H1 (cell line): ENCODE results near the gene FHOD1. TPM values are rescaled to one million over a fixed set of nuclear protein-coding genes. Genes with fewer than 3 reads are reported as not detected.

Source experiments
- CTCF ChIA-PET: fragments of 300-600 bp; sonication (Branson Sonifier 250); formaldehyde crosslinking; loops from one replicate; lab custom pipeline; 2021; ENCODE audit not compliant: partially characterized antibody; lab: Charles Lee
- POLR2A ChIA-PET: fragments of 300-600 bp; sonication (Branson Sonifier 250); formaldehyde crosslinking; loops from one replicate; lab custom pipeline; 2021; ENCODE audit warnings: inconsistent platforms; ENCODE audit not compliant: partially characterized antibody; lab: Charles Lee
- DNase-seq, 2 experiments: peaks; one replicate each; pipeline versions ENCODE4 v3.0.0 to v3.0.0-alpha.2; 2010 to 2022; ENCODE audit warnings: low spot score in 2 of 2, low read depth in 1 of 2, mixed read lengths in 1 of 2
- FAIRE-seq: peaks from 2 replicates; lab custom pipeline; 2011; peaks lifted over from hg19 to GRCh38; lab: Jason Lieb, UNC
- H2AFZ ChIP-seq: 2 replicates; pipeline ENCODE4 v1.8.1; 2012; ENCODE audit warnings: low read length, inconsistent platforms
- H2AK5ac ChIP-seq: 2 replicates; pipeline ENCODE4 v1.6.1; 2013; ENCODE audit warnings: low read depth, low read length
- H2BK120ac ChIP-seq: replicated peaks from 2 replicates; pipeline ENCODE3; 2013; ENCODE audit warnings: low read depth, low read length, inconsistent platforms
- H2BK12ac ChIP-seq: 2 replicates; pipeline ENCODE4 v1.6.1; 2013; ENCODE audit warnings: low read depth, low read length
- H2BK15ac ChIP-seq: 2 replicates; pipeline ENCODE4 v1.6.1; 2013; ENCODE audit warnings: low read length
- H2BK20ac ChIP-seq: 2 replicates; pipeline ENCODE4 v1.6.1; 2013; ENCODE audit warnings: low read length
- H2BK5ac ChIP-seq: 2 replicates; pipeline ENCODE4 v1.6.1; 2013; ENCODE audit warnings: low read depth, low read length
- H3K14ac ChIP-seq: 2 replicates; pipeline ENCODE4 v1.6.1; 2013; ENCODE audit warnings: inconsistent platforms; ENCODE audit not compliant: insufficient read length
- H3K18ac ChIP-seq: 2 replicates; pipeline ENCODE4 v1.6.1; 2013; ENCODE audit warnings: low read length; ENCODE audit errors: extremely low read depth
- H3K23ac ChIP-seq: 2 replicates; pipeline ENCODE4 v1.6.1; 2013; ENCODE audit warnings: inconsistent platforms; ENCODE audit not compliant: insufficient read length
- H3K23me2 ChIP-seq: 2 replicates; pipeline ENCODE4 v1.6.1; 2013; ENCODE audit warnings: low read depth, low read length
- H3K27ac ChIP-seq: 2 replicates; pipeline ENCODE4 v1.6.1; 2011; ENCODE audit warnings: low read depth, low read length, inconsistent platforms
- H3K27me3 ChIP-seq, 4 experiments: replicated peaks in 1 of 4; 1 replicate in 1 of 4; 2 replicates in 3 of 4; pipeline versions ENCODE4 v1.6.1 to v1.8.1; 2011 to 2013; ENCODE audit warnings: low read length in 3 of 4, mild to moderate bottlenecking in 3 of 4, inconsistent platforms in 2 of 4, mixed read lengths in 2 of 4, moderate library complexity in 1 of 4; ENCODE audit not compliant: control insufficient read depth in 3 of 4, insufficient read depth in 3 of 4; ENCODE audit errors: extremely low read depth in 1 of 4
- H3K36me3 ChIP-seq, 4 experiments: 2 replicates each; pipeline versions ENCODE4 v1.6.1 to v1.8.1; 2011 to 2013; ENCODE audit warnings: mild to moderate bottlenecking in 4 of 4, low read length in 3 of 4, moderate library complexity in 2 of 4, control low read depth in 1 of 4, inconsistent platforms in 1 of 4; ENCODE audit not compliant: insufficient read depth in 4 of 4, control insufficient read depth in 2 of 4
- H3K4ac ChIP-seq: replicated peaks from 2 replicates; pipeline ENCODE3; 2013; ENCODE audit warnings: low read length, low read depth, mixed read lengths, inconsistent platforms; ENCODE audit not compliant: insufficient read length
- H3K4me1 ChIP-seq, 4 experiments: replicated peaks in 1 of 4; 1 replicate in 1 of 4; 2 replicates in 3 of 4; pipeline versions ENCODE4 v1.6.1 to v1.8.1; 2011 to 2013; ENCODE audit warnings: low read length in 3 of 4, inconsistent platforms in 2 of 4, mixed read lengths in 1 of 4; ENCODE audit not compliant: insufficient read depth in 4 of 4, control insufficient read depth in 3 of 4
- H3K4me2 ChIP-seq, 2 experiments: 2 replicates each; pipeline versions ENCODE4 v1.6.1 to v1.8.1; 2011 to 2013; ENCODE audit warnings: low read depth in 2 of 2, low read length in 2 of 2, control low read depth in 1 of 2, inconsistent platforms in 1 of 2, mild to moderate bottlenecking in 1 of 2; ENCODE audit not compliant: insufficient read depth in 1 of 2
- H3K4me3 ChIP-seq, 4 experiments: fragments of 200-600, 300-600 bp in 1 of 4; sonication (generic), shearing (Covaris generic), sonication (Bioruptor Twin) in 1 of 4; 2 replicates each; pipeline versions ENCODE4 v1.5.1 to v1.8.1; 2011 to 2016; ENCODE audit warnings: low read length in 4 of 4, low read depth in 3 of 4, control low read depth in 2 of 4, inconsistent platforms in 2 of 4, mild to moderate bottlenecking in 2 of 4, mixed read lengths in 1 of 4, moderate library complexity in 1 of 4; ENCODE audit not compliant: insufficient read depth in 2 of 4; ENCODE audit errors: extremely low read depth in 1 of 4
- H3K56ac ChIP-seq: replicated peaks from 2 replicates; pipeline ENCODE3; 2013; ENCODE audit warnings: low read depth, mild to moderate bottlenecking, mixed read lengths, low read length, inconsistent platforms; ENCODE audit not compliant: insufficient read length
- H3K79me1 ChIP-seq: 2 replicates; pipeline ENCODE4 v1.6.1; 2013; ENCODE audit warnings: low read depth, low read length, control low read depth
- H3K79me2 ChIP-seq, 2 experiments: 2 replicates each; pipeline versions ENCODE4 v1.6.1 to v1.8.1; 2012 to 2013; ENCODE audit warnings: low read length in 2 of 2, mild to moderate bottlenecking in 2 of 2, inconsistent platforms in 1 of 2; ENCODE audit not compliant: insufficient read depth in 2 of 2, control insufficient read depth in 1 of 2
- H3K9ac ChIP-seq, 4 experiments: replicated peaks in 1 of 4; 1 replicate in 1 of 4; 2 replicates in 3 of 4; pipeline versions ENCODE4 v1.6.1 to v1.8.1; 2011 to 2013; ENCODE audit warnings: low read depth in 3 of 4, low read length in 3 of 4, control low read depth in 2 of 4, mild to moderate bottlenecking in 2 of 4, moderate library complexity in 2 of 4, inconsistent platforms in 1 of 4; ENCODE audit errors: extremely low read depth in 1 of 4
- H3K9me3 ChIP-seq, 2 experiments: 2 replicates each; pipeline versions ENCODE4 v1.6.1 to v1.8.1; 2012 to 2013; ENCODE audit warnings: mild to moderate bottlenecking in 2 of 2, moderate library complexity in 2 of 2, control low read depth in 1 of 2, inconsistent platforms in 1 of 2, low read depth in 1 of 2, low read length in 1 of 2, mixed read lengths in 1 of 2; ENCODE audit not compliant: insufficient read depth in 2 of 2
- H4K20me1 ChIP-seq, 2 experiments: replicated peaks in 1 of 2; 2 replicates each; pipeline versions ENCODE3 to v1.8.1; 2011 to 2013; ENCODE audit warnings: inconsistent platforms in 2 of 2, low read length in 2 of 2, mild to moderate bottlenecking in 1 of 2; ENCODE audit not compliant: insufficient read depth in 2 of 2, control insufficient read depth in 1 of 2
- H4K5ac ChIP-seq: 2 replicates; pipeline ENCODE4 v1.6.1; 2013; ENCODE audit warnings: low read length, low read depth, mixed read lengths, inconsistent platforms; ENCODE audit not compliant: insufficient read length
- H4K8ac ChIP-seq: 2 replicates; pipeline ENCODE4 v1.8.0; 2013; ENCODE audit warnings: mild to moderate bottlenecking, moderate library complexity, low read length, inconsistent platforms; ENCODE audit not compliant: insufficient read depth; ENCODE audit errors: extremely low read depth
- H4K91ac ChIP-seq: replicated peaks from 2 replicates; pipeline ENCODE3; 2013; ENCODE audit warnings: low read length, mixed read lengths, inconsistent platforms; ENCODE audit not compliant: insufficient read length
- FOSL1 ChIP-seq: IDR thresholded peaks from 2 replicates; pipeline ENCODE4 v1.6.1; 2011; ENCODE audit warnings: mild to moderate bottlenecking, low read depth, low read length, moderate library complexity; ENCODE audit not compliant: insufficient read depth
- HDAC2 ChIP-seq, 2 experiments: fragments of 300-600 bp in 1 of 2; sonication (generic) in 1 of 2; IDR thresholded peaks; 2 replicates each; pipeline ENCODE4 v1.6.1; 2011 to 2012; ENCODE audit warnings: low read depth in 2 of 2, low read length in 2 of 2, mild to moderate bottlenecking in 2 of 2, moderate library complexity in 2 of 2, borderline replicate concordance in 1 of 2, inconsistent platforms in 1 of 2
- JUND ChIP-seq: IDR thresholded peaks from 2 replicates; pipeline ENCODE4 v1.6.1; 2011; ENCODE audit warnings: mild to moderate bottlenecking, improper control_type of control experiment, low read length
- NANOG ChIP-seq: IDR thresholded peaks from 2 replicates; pipeline ENCODE4 v1.6.1; 2011; ENCODE audit warnings: low read length, low read depth, mild to moderate bottlenecking, inconsistent platforms; ENCODE audit not compliant: insufficient read depth, poor library complexity, severe bottlenecking
- POLR2AphosphoS5 ChIP-seq: IDR thresholded peaks from 2 replicates; pipeline ENCODE4 v1.6.1; 2011; ENCODE audit warnings: low read depth, low read length
- RAD21 ChIP-seq, 2 experiments: IDR thresholded peaks in 1 of 2; conservative IDR thresholded peaks in 1 of 2; 2 replicates each; pipeline ENCODE4 v1.6.1; 2011; ENCODE audit warnings: low read depth in 2 of 2, low read length in 2 of 2, improper control_type of control experiment in 1 of 2, inconsistent platforms in 1 of 2, mild to moderate bottlenecking in 1 of 2, moderate library complexity in 1 of 2
- SIN3A ChIP-seq, 2 experiments: IDR thresholded peaks in 1 of 2; conservative IDR thresholded peaks in 1 of 2; 2 replicates each; pipeline ENCODE4 v1.6.1; 2011 to 2012; ENCODE audit warnings: low read length in 2 of 2, improper control_type of control experiment in 1 of 2, low read depth in 1 of 2, mild to moderate bottlenecking in 1 of 2
- TCF12 ChIP-seq: IDR thresholded peaks from 2 replicates; pipeline ENCODE4 v1.6.1; 2011; ENCODE audit warnings: low read depth, mild to moderate bottlenecking, low read length
- YY1 ChIP-seq: IDR thresholded peaks from 2 replicates; pipeline ENCODE4 v1.6.1; 2011; ENCODE audit warnings: low read depth, mild to moderate bottlenecking, low read length
- WGBS, 2 experiments: shearing (Covaris generic) in 1 of 2; methylation state at CpG; one replicate each; pipeline versions ENCODE4 v1.1.6 to v1.1.7; 2013 to 2015; ENCODE audit warnings: low lambda C conversion rate in 2 of 2, mixed read lengths in 2 of 2, inconsistent platforms in 1 of 2, low coverage in 1 of 2, missing lambda C conversion rate in 1 of 2; ENCODE audit not compliant: insufficient replicate concordance in 2 of 2, insufficient coverage in 1 of 2, insufficient read length in 1 of 2; ENCODE audit errors: extremely low coverage in 1 of 2, missing lambda C conversion rate in 1 of 2; 5-methylcytosine and 5-hydroxymethylcytosine counted together
- polyA plus RNA-seq, 7 experiments: library from polyadenylated mRNA; depleted of rRNA in 3 of 7; stranded (reverse) in 5 of 7; unstranded in 2 of 7; fragments of >200 nt in 5 of 7; fragments of 200-250 nt in 2 of 7; gene quantifications; 1 replicate in 5 of 7; 2 replicates in 1 of 7; 4 replicates in 1 of 7; pipeline versions ENCODE4 v1.2.1 to v1.2.3, GENCODE V29; 2011 to 2013; ENCODE audit warnings: missing spikeins in 2 of 7, mixed read lengths in 2 of 7
- total RNA-seq: library from RNA; stranded (reverse); fragmentation: NEBNext Ultra II Directional; extraction: Animal tissue kit (Norgen Biotek cat#: 25700); gene quantifications from 2 replicates; pipeline ENCODE4 v1.2.1, GENCODE V29; 2021

The FHOD1 gene
- total and polyA plus RNA-seq, 2 of the 8 experiments (the other 6 are each of a cell fraction or from before 2014, with no cell fraction given) = 31.3 to 60.7 TPM

DNA sequence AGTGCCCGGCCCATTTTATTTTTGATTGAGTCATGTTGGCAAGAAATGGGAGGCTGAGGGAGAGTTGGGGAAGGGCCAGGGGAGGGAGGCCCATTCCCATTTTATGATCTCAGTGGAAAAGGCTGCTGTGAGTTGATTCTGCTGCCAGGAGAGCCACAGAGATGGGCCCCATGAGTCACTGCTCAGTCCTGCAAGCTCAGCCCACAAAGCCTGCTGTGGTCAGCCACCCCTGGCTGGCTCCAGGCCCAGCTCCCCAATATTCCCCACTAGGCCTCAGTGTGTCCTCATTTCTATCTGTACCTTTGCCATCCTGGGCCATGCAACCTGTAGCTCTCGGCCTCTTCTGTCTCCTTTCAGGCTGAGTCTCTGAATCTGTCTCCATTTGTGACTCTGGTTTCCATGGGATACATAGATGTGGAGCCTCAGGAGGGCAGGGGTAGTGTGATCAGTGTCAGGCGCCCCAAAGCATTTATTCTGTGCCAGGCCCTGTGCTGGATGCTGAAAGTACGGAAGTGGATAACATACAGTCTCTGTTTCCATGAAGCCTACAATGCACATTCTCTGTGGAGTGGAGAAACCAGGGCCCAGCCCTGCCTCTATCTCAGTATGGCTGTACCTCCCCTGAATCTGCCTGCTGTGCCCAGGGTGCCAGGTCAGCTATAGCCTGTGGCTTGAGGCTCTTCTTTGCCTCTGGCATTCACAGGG is 30.2 kb upstream of the FHOD1 start:
- ChIA-PET CTCF (interaction anchor here (1.0 to 3.1 kb wide), 13 partner anchors 8 to 51 kb away, joined by 3 to 27 read pairs (median 5); partner anchors contain the start of gene TMEM208), POLR2A (interaction anchor here (1.2 kb wide), 1 partner anchor 31 kb away, joined by 4 read pairs; no protein-coding TSS in a partner anchor)
- H4K5ac ChIP-seq = no peak overlapping the region
- no peak overlapping the region for H3K4me3 ChIP-seq
- H3K9me3 ChIP-seq = no peaks in the 10 kb centered on the region
- H2BK120ac ChIP-seq = no peak overlapping the region
- no peak for DNase-seq
- no peak overlapping the region for H3K14ac ChIP-seq
- H2BK12ac ChIP-seq = no peak overlapping the region
- H3K56ac ChIP-seq = no peak overlapping the region
- H3K23me2 ChIP-seq = peaks cover 4% of the 10 kb centered on the region; the same call in 1 of the 2 replicates
- no peak overlapping the region for H2AFZ ChIP-seq
- no peaks in the 10 kb centered on the region for H3K79me1 ChIP-seq
- H2BK20ac ChIP-seq = no peak overlapping the region
- no peak overlapping the region; a peak in 1 of 4 replicates for H3K4me2 ChIP-seq
- no peak overlapping the region for H3K4ac ChIP-seq
- TF ChIP-seq POLR2AphosphoS5 (no peak), NANOG (no peak), FOSL1 (no peak), JUND (no peak), YY1 (no peak), HDAC2 (IDR thresholded peaks at IDR 0.05; ENCODE audit: borderline replicate concordance in 1 of 2, low read depth in 2 of 2, low read length in 2 of 2) (no peak), SIN3A (conservative IDR thresholded peaks at IDR 0.05 in 1 of 2, IDR thresholded peaks at IDR 0.05 in 1 of 2; ENCODE audit: low read depth in 1 of 2, low read length in 2 of 2) (no peak), TCF12 (no peak), RAD21 (IDR thresholded peaks at IDR 0.05 in 1 of 2, conservative IDR thresholded peaks at IDR 0.05 in 1 of 2; ENCODE audit: low read depth in 2 of 2, low read length in 2 of 2) (no peak)
- no peak overlapping the region for H3K23ac ChIP-seq
- H4K20me1 ChIP-seq = no peaks in the 10 kb centered on the region
- H2BK15ac ChIP-seq = no peak overlapping the region
- no peaks in the 10 kb centered on the region for H3K36me3 ChIP-seq
- H4K91ac ChIP-seq = no peak overlapping the region
- no peak for FAIRE-seq
- H3K18ac ChIP-seq = no peak overlapping the region
- no peak overlapping the region for H4K8ac ChIP-seq
- no peak overlapping the region for H3K9ac ChIP-seq
- H3K27ac ChIP-seq = no peak overlapping the region
- WGBS, 2 experiments = 79% methylated on average over 4 of the region's 4 CpGs; no CpG with 5 or more reads in 1 of the 2 experiments
- no peak overlapping the region for H2BK5ac ChIP-seq
- H3K4me1 ChIP-seq = no peaks in the 10 kb centered on the region
- no peak overlapping the region for H2AK5ac ChIP-seq
- peaks cover 0 to 15% (median 12%) of the 10 kb centered on the region in 4 experiments; a peak in 5 of 7 replicates for H3K27me3 ChIP-seq
- no peaks in the 10 kb centered on the region for H3K79me2 ChIP-seq
